Vagina (tissue), 2 donors: Measurements from ENCODE around the gene THSD1. TPM values are rescaled to one million over a fixed set of nuclear protein-coding genes. Genes with fewer than 3 reads are reported as not detected.

ENCODE experiments used
- DNase-seq, 2 donors: peaks; one replicate each; pipeline ENCODE4 v3.0.0-alpha.2; 2017; ENCODE audit errors: extremely low spot score in 2 of 2
- H3K27ac ChIP-seq: fragments of 200-600 bp; sonication (generic); one replicate; pipeline ENCODE4 v1.5.1; 2019
- H3K27me3 ChIP-seq: fragments of 200-600 bp; sonication (generic); one replicate; pipeline ENCODE4 v1.5.1; 2019
- H3K36me3 ChIP-seq, 2 donors: fragments of 200-600 bp; sonication (generic); one replicate each; pipeline ENCODE4 v1.5.1; 2017 to 2019
- H3K4me1 ChIP-seq: fragments of 200-600 bp; sonication (generic); one replicate; pipeline ENCODE4 v1.5.1; 2019
- H3K4me3 ChIP-seq, 2 donors: fragments of 200-600 bp; sonication (generic); 1 replicate in 1 of 2; 2 replicates in 1 of 2; pipeline ENCODE4 v1.5.1; 2016 to 2019
- H3K9me3 ChIP-seq: fragments of 200-600 bp; sonication (generic); one replicate; pipeline ENCODE4 v1.5.1; 2019
- CTCF ChIP-seq, 3 experiments: fragments of 450-650 bp in 2 of 3; fragments of 200-600 bp in 1 of 3; sonication (generic) in 1 of 3; IDR thresholded peaks; one replicate each; pipeline ENCODE4 v1.5.1; 2017 to 2019; ENCODE audit warnings: antibody characterized with exemption in 3 of 3, mild to moderate bottlenecking in 2 of 3, moderate library complexity in 2 of 3
- POLR2A ChIP-seq, 2 donors: fragments of 450-650 bp; IDR thresholded peaks; one replicate each; pipeline ENCODE4 v1.6.1; 2017; ENCODE audit warnings: antibody characterized with exemption in 2 of 2, mild to moderate bottlenecking in 2 of 2, moderate library complexity in 2 of 2
- POLR2AphosphoS5 ChIP-seq, 2 donors: sonication (generic); formaldehyde crosslinking; IDR thresholded peaks; one replicate each; pipeline ENCODE4 v1.9.0; 2017; ENCODE audit warnings: antibody characterized with exemption in 2 of 2, mild to moderate bottlenecking in 2 of 2, low read depth in 1 of 2; ENCODE audit not compliant: insufficient read depth in 1 of 2
- intact Hi-C: fragments of 100-400 bp; cut with DNase I; formaldehyde crosslinking; loops from one replicate; pipeline ENCODE4 v1.15.1; 2023
- total RNA-seq: library from RNA; depleted of rRNA; stranded (reverse); fragments of >200 nt; gene quantifications from one replicate; pipeline ENCODE4 v1.2.3, GENCODE V29; 2016

THSD1 gene
- total RNA-seq, 1 donor from 2014 or later, result 6.4 TPM

GRCh38 chr13:52449331-52450011 is 43.5 kb upstream of the THSD1 start:
- Histone ChIP-seq H3K27ac (peak overlapping the region; percentile 97), H3K4me1 (peaks cover 53% of the 10 kb centered on the region), H3K9me3 (no peaks in the 10 kb centered on the region), H3K27me3 (no peaks in the 10 kb centered on the region), H3K36me3 (peaks cover 0 to 4% of the 10 kb centered on the region in 2 donors), H3K4me3 (peak overlapping the region; percentile 62 to 83)
- TF ChIP-seq CTCF (IDR thresholded peaks at IDR 0.05) (no peak), POLR2AphosphoS5 (IDR thresholded peaks at IDR 0.05; ENCODE audit: insufficient read depth in 1 of 2, low read depth in 1 of 2) (peak in 1 of 2 donors; percentile 9), POLR2A (IDR thresholded peaks at IDR 0.05) (no peak)
- DNase-seq, result no peak
- intact Hi-C loops, result no loop called here

DNA sequence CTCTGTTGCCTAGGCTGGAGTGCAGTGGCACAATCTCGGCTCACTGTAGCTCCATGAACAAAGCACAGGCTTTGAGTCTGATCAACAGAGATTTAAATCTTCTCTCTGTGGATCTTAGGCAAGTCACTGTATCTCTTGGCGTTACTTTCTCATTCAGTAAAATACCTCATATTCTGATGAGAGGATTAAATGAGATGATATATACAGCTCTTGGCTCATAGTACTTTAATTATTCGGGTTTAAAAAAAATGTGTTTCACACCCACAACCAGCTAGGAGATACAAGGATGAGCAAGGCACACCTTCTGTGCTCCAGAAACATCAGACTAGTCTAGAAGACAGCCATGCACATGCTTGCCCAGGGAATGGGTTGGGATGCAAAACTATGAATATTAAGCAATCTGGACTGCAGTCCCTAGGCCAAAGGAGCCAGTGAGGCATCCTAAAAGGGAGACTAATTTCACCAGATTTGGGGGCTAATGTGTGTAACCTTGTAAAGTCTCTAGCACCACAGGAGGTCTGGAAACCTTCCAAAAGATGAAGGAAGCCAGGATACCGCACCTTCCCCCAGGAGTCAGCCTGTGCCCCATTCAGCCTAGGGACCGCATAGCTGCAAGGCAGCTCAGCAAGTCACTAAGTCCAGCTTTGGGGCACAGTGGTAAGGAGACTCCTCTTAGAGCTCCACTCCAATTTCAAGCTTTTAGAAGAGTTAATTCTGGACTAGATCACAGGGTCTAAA is 42.0 kb upstream of the THSD1 start:
- peaks cover 41% of the 10 kb centered on the region for H3K4me1 ChIP-seq
- H3K27ac ChIP-seq, result peak overlapping the region; percentile 97
- TF ChIP-seq CTCF (IDR thresholded peaks at IDR 0.05) (no peak), POLR2A (IDR thresholded peaks at IDR 0.05) (no peak), POLR2AphosphoS5 (IDR thresholded peaks at IDR 0.05; ENCODE audit: insufficient read depth in 1 of 2, low read depth in 1 of 2) (no peak)
- no peak for DNase-seq
- no peaks in the 10 kb centered on the region for H3K27me3 ChIP-seq
- no peaks in the 10 kb centered on the region for H3K9me3 ChIP-seq
- no peak overlapping the region for H3K4me3 ChIP-seq
- intact Hi-C loops, result no loop called here
- peaks cover 0 to 4% of the 10 kb centered on the region in 2 donors for H3K36me3 ChIP-seq

- Histone ChIP-seq H3K4me3 (no peak overlapping the region), H3K27ac (peak overlapping the region; percentile 97), H3K36me3 (peaks cover 0 to 4% of the 10 kb centered on the region in 2 donors), H3K4me1 (peaks cover 44% of the 10 kb centered on the region), H3K27me3 (no peaks in the 10 kb centered on the region), H3K9me3 (no peaks in the 10 kb centered on the region)
- DNase-seq, result no peak
- intact Hi-C loops, result no loop called here
- TF ChIP-seq POLR2AphosphoS5 (IDR thresholded peaks at IDR 0.05; ENCODE audit: insufficient read depth in 1 of 2, low read depth in 1 of 2) (no peak), CTCF (IDR thresholded peaks at IDR 0.05) (no peak), POLR2A (IDR thresholded peaks at IDR 0.05) (no peak)
Measured at GRCh38 chr13:52447354-52447753, 41.4 kb upstream of the THSD1 start.

- peaks cover 44% of the 10 kb centered on the region for H3K4me1 ChIP-seq
- intact Hi-C loops, result no loop called here
- H3K27me3 ChIP-seq, result no peaks in the 10 kb centered on the region
- no peak overlapping the region for H3K4me3 ChIP-seq
- no peaks in the 10 kb centered on the region for H3K9me3 ChIP-seq
- DNase-seq, result no peak
- no peak for TF ChIP-seq POLR2A (IDR thresholded peaks at IDR 0.05)
- no peak for TF ChIP-seq CTCF (IDR thresholded peaks at IDR 0.05)
- TF ChIP-seq POLR2AphosphoS5 (IDR thresholded peaks at IDR 0.05; ENCODE audit: insufficient read depth in 1 of 2, low read depth in 1 of 2), result peak in 1 of 2 donors; percentile 86
- peaks cover 0 to 4% of the 10 kb centered on the region in 2 donors for H3K36me3 ChIP-seq
- H3K27ac ChIP-seq, result no peak overlapping the region
Measured at GRCh38 chr13:52446265-52446664, 40.3 kb upstream of the THSD1 start.

GRCh38 chr13:52432456-52432855 is 26.5 kb upstream of the THSD1 start:
- TF ChIP-seq CTCF (IDR thresholded peaks at IDR 0.05), result no peak
- no peak for TF ChIP-seq POLR2AphosphoS5 (IDR thresholded peaks at IDR 0.05; ENCODE audit: insufficient read depth in 1 of 2, low read depth in 1 of 2)
- TF ChIP-seq POLR2A (IDR thresholded peaks at IDR 0.05), result no peak
- no peak overlapping the region for H3K4me3 ChIP-seq
- no peaks in the 10 kb centered on the region for H3K27me3 ChIP-seq
- no peak overlapping the region for H3K27ac ChIP-seq
- peaks cover 0 to 54% of the 10 kb centered on the region in 2 donors for H3K36me3 ChIP-seq
- intact Hi-C loops, result no loop called here
- no peak for DNase-seq
- no peaks in the 10 kb centered on the region for H3K9me3 ChIP-seq
- H3K4me1 ChIP-seq, result no peaks in the 10 kb centered on the region
